ENCODE data around the gene SPATA6. TPM values are rescaled to one million over a fixed set of nuclear protein-coding genes. Genes with fewer than 3 reads are reported as not detected.

The SPATA6 gene
- total and polyA plus RNA-seq, 2 of the 4 experiments (the other 2 are of a cell fraction) = 1.1 to 2.0 TPM

GRCh38 chr1:48472638-48473037 is 634 bp upstream of the SPATA6 start:
- peak overlapping the region; percentile 96 for H3K14ac ChIP-seq (replicated peaks; ENCODE audit: low read depth, low read length)
- H3K4ac ChIP-seq (ENCODE audit: low read depth, low read length) = peak overlapping the region; percentile 86
- H2BK15ac ChIP-seq (ENCODE audit: low read depth, low read length) = peak overlapping the region; percentile 33; the same call in 1 of the 3 replicates
- H2BK120ac ChIP-seq (ENCODE audit: low read depth, low read length) = peak overlapping the region; percentile 74; the same call in 1 of the 2 replicates
- peak overlapping the region; percentile 90 for H4K5ac ChIP-seq (ENCODE audit: low read depth, low read length)
- peak overlapping the region; percentile 94; the same call in 1 of the 2 replicates for H3K23ac ChIP-seq (ENCODE audit: low read depth, low read length)
- peak overlapping the region; percentile 64 to 99 for H4K8ac ChIP-seq (ENCODE audit: low read depth in 2 of 2, low read length in 2 of 2)
- peak overlapping the region; percentile 80 for H2BK20ac ChIP-seq (ENCODE audit: low read depth, low read length)
- peak overlapping the region; percentile 90 for H3K4me2 ChIP-seq (ENCODE audit: low read depth, low read length)
- no peak for ATAC-seq (ENCODE audit: low read depth)
- peaks cover 6% of the 10 kb centered on the region; the same call in 1 of the 2 replicates for H3K9me1 ChIP-seq (ENCODE audit: insufficient read depth, low read length)
- H4K20me1 ChIP-seq (ENCODE audit: insufficient read depth, low read length) = no peaks in the 10 kb centered on the region
- POLR2A ChIA-PET (ENCODE audit: unreplicated experiment) = interaction anchor here (0.5 kb wide), 1 partner anchor 119 kb away, joined by 4 read pairs; no protein-coding TSS in a partner anchor
- peak overlapping the region; percentile 84 for H3K27ac ChIP-seq (ENCODE audit: insufficient read depth, low read length)
- WGBS, 2 experiments (ENCODE audit: extremely low coverage in 2 of 2, insufficient read length in 1 of 2) = no CpG with 5 or more reads among the region's 5 CpGs
- TF ChIP-seq ELK1 (IDR thresholded peaks at IDR 0.05; ENCODE audit: borderline replicate concordance, low read depth, low read length) = no peak
- TF ChIP-seq MAFK (IDR thresholded peaks at IDR 0.05; ENCODE audit: low read depth, low read length) = no peak
- TF ChIP-seq RCOR1 (IDR thresholded peaks at IDR 0.05; ENCODE audit: insufficient replicate concordance, low read length) = no peak
- TF ChIP-seq CEBPB (IDR thresholded peaks at IDR 0.05; ENCODE audit: low read depth, low read length) = peak; percentile 28; the same call in 1 of the 2 replicates
- no peak for TF ChIP-seq FOS (IDR thresholded peaks at IDR 0.05; ENCODE audit: low read depth, low read length)
- TF ChIP-seq NFE2L2 (IDR thresholded peaks at IDR 0.05; ENCODE audit: low read depth, low read length) = no peak
- no peak for TF ChIP-seq BHLHE40 (IDR thresholded peaks at IDR 0.05; ENCODE audit: low read depth, low read length)
- TF ChIP-seq USF2 (IDR thresholded peaks at IDR 0.05; ENCODE audit: low read depth, low read length) = no peak
- DNase-seq = no peak
- H4K91ac ChIP-seq (ENCODE audit: insufficient read depth, low read depth, low read length) = peak overlapping the region; percentile 52; the same call in 1 of the 2 replicates
- no peak overlapping the region for H2AK5ac ChIP-seq (ENCODE audit: low read depth, low read length)
- H2BK5ac ChIP-seq (ENCODE audit: low read depth, low read length, poor library complexity, severe bottlenecking) = peak overlapping the region; percentile 47
- CTCF ChIA-PET = interaction anchor here (0.7 to 1.1 kb wide), 3 partner anchors 9 to 22 kb away, joined by 3 to 4 read pairs (median 3); no protein-coding TSS in a partner anchor
- 0 out of 4 replicates have a peak, but pooled peaks cover 0 to 4% of the 10 kb centered on the region in 2 experiments for H3K79me1 ChIP-seq (ENCODE audit: low read depth in 1 of 2, low read length in 2 of 2)
- H3K27me3 ChIP-seq (ENCODE audit: control insufficient read depth, insufficient read depth, low read length) = no peaks in the 10 kb centered on the region
- in situ Hi-C loops (cut with MboI; ENCODE audit: low sequenced_read_pairs) = no loop called here
- H3K4me3 ChIP-seq (ENCODE audit: insufficient read depth, low read depth, low read length) = peak overlapping the region; percentile 69
- dilution Hi-C loops (cut with HindIII; ENCODE audit: low sequenced_read_pairs, unreplicated experiment) = no loop called here
- peak overlapping the region; percentile 98 for H3K9ac ChIP-seq (ENCODE audit: low read depth, low read length)
- intact Hi-C loops (cut with micrococcal nuclease) = loop anchor here (1.0 kb wide), 2 partner anchors 22 to 26 kb away; no protein-coding TSS in a partner anchor
- H2AFZ ChIP-seq (replicated peaks; ENCODE audit: low read length, poor library complexity) = peak overlapping the region; percentile 96
- no peaks in the 10 kb centered on the region for H3K36me3 ChIP-seq (ENCODE audit: control insufficient read depth, insufficient read depth, low read length)
- H3K56ac ChIP-seq (ENCODE audit: extremely low read depth, insufficient read depth, low read length) = peak overlapping the region; percentile 53
- peaks cover 4% of the 10 kb centered on the region; the same call in 1 of the 2 replicates for H3K4me1 ChIP-seq (ENCODE audit: control insufficient read depth, insufficient read depth, low read length)
- no peaks in the 10 kb centered on the region; the same call in 1 of the 2 replicates for H3K9me3 ChIP-seq (ENCODE audit: control insufficient read depth, insufficient read depth, low read length)
- peak overlapping the region; percentile 87 for H3K18ac ChIP-seq (ENCODE audit: low read depth, low read length)
- peak overlapping the region; percentile 76 for H2AK9ac ChIP-seq (replicated peaks; ENCODE audit: low read depth, low read length, poor library complexity)
- no TSS peak for BruUV-seq (replicated peaks)
